ENCODE results near the gene EXO5. TPM values are rescaled to one million over a fixed set of nuclear protein-coding genes. Genes with fewer than 3 reads are reported as not detected.

EXO5 gene
- total RNA-seq, 1 experiment from 2014 or later: 0.57 TPM

DNA sequence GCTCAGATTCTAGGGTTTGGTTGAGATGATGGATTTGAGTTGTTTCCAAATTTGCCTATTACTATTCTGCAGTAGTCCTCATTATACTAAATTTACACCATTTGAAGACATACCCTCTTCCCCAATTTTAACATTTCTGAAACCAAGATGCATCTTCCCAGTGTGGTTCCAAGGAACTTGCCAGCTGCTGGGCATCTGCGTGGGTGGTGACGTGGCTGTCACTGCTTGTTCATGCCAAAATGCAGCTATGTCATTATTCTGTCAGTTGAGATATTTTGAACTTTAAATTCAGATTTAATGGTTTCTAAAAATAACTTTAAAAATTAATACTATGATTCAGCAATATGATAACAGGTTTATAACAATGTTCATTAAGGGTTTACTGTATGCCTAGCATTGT, 30.3 kb upstream of the EXO5 start:
- intact Hi-C loops (cut with micrococcal nuclease): no loop called here
- ChIA-PET RAD21 (ENCODE audit: low non-redundant PET in 1 of 2, low total read pairs in 2 of 2, uncharacterized antibody in 2 of 2, unreplicated experiment in 2 of 2) (no interaction called here), POLR2A (no interaction called here), CTCF (no interaction called here)
- Histone ChIP-seq H4K20me1 (ENCODE audit: insufficient read depth) (no peaks in the 10 kb centered on the region), H3K4me2 (ENCODE audit: low read length) (no peak overlapping the region), H3K27ac (ENCODE audit: low read depth, low read length) (no peak overlapping the region), H3K9me2 (ENCODE audit: insufficient read depth) (no peaks in the 10 kb centered on the region), H2AFZ (ENCODE audit: low read depth, low read length, poor library complexity, severe bottlenecking) (no peak overlapping the region), H3K27me3 (ENCODE audit: insufficient read depth, low read length) (no peaks in the 10 kb centered on the region), H3K9ac (ENCODE audit: low read length) (no peak overlapping the region), H3K36me3 (ENCODE audit: control insufficient read depth in 1 of 2, insufficient read depth in 2 of 2, low read length in 2 of 2) (no peaks in the 10 kb centered on the region), H3K79me2 (ENCODE audit: insufficient read depth, low read length) (no peaks in the 10 kb centered on the region), H3K9me3 (ENCODE audit: control insufficient read depth in 1 of 2, insufficient read depth in 1 of 2, low read depth in 1 of 2, low read length in 2 of 2) (peaks cover 3 to 22% of the 10 kb centered on the region in 2 experiments; a peak in 1 of 4 replicates), H3K4me1 (ENCODE audit: control insufficient read depth in 1 of 2, insufficient read depth in 2 of 2, low read length in 2 of 2) (no peaks in the 10 kb centered on the region), H3K4me3 (replicated peaks in 1 of 2; ENCODE audit: low read depth in 1 of 2, low read length in 2 of 2) (no peak overlapping the region)
- TF ChIP-seq RAD21 (IDR thresholded peaks at IDR 0.05; ENCODE audit: low read depth) (no peak), POLR2A (IDR thresholded peaks at IDR 0.05; ENCODE audit: borderline replicate concordance, extremely low read depth, insufficient read depth, insufficient read length) (no peak), ELF1 (IDR thresholded peaks at IDR 0.05; ENCODE audit: borderline replicate concordance, low read depth) (no peak), TCF7L2 (IDR thresholded peaks at IDR 0.05; ENCODE audit: borderline replicate concordance, extremely low read depth, insufficient read depth, insufficient read length) (no peak)
- DNase-seq (ENCODE audit: low read depth, low spot score): no peak
- BruUV-seq (replicated peaks): no TSS peak
- no peak for ATAC-seq

DNA sequence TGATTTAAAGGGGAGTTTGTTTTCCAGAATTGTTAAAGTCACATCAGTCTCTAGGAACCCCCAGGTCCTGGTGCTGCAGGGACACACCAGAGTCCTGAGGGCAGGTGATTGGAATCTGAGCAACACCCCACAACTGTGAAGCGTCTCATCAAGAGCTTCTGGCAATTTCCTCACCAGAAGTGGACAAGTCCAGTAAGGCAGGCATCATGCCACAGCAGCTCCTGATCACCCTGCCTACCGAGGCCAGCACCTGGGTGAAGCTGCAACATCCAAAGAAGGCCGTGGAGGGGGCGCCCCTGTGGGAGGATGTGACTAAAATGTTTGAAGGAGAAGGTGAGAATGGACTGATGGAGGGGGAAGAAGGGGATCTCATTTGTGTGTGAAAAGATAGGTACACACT, 29.4 kb upstream of the EXO5 start:
- intact Hi-C loops (cut with micrococcal nuclease): no loop called here
- ChIA-PET RAD21 (ENCODE audit: low non-redundant PET in 1 of 2, low total read pairs in 2 of 2, uncharacterized antibody in 2 of 2, unreplicated experiment in 2 of 2) (no interaction called here), CTCF (no interaction called here), POLR2A (no interaction called here)
- Histone ChIP-seq H3K27ac (ENCODE audit: low read depth, low read length) (no peak overlapping the region), H3K36me3 (ENCODE audit: control insufficient read depth in 1 of 2, insufficient read depth in 2 of 2, low read length in 2 of 2) (no peaks in the 10 kb centered on the region), H3K27me3 (ENCODE audit: insufficient read depth, low read length) (no peaks in the 10 kb centered on the region), H2AFZ (ENCODE audit: low read depth, low read length, poor library complexity, severe bottlenecking) (no peak overlapping the region), H3K79me2 (ENCODE audit: insufficient read depth, low read length) (no peaks in the 10 kb centered on the region), H3K4me1 (ENCODE audit: control insufficient read depth in 1 of 2, insufficient read depth in 2 of 2, low read length in 2 of 2) (no peaks in the 10 kb centered on the region), H3K4me2 (ENCODE audit: low read length) (no peak overlapping the region), H3K9ac (ENCODE audit: low read length) (no peak overlapping the region), H4K20me1 (ENCODE audit: insufficient read depth) (no peaks in the 10 kb centered on the region), H3K9me3 (ENCODE audit: control insufficient read depth in 1 of 2, insufficient read depth in 1 of 2, low read depth in 1 of 2, low read length in 2 of 2) (peaks cover 3 to 21% of the 10 kb centered on the region in 2 experiments; a peak in 1 of 4 replicates), H3K4me3 (replicated peaks in 1 of 2; ENCODE audit: low read depth in 1 of 2, low read length in 2 of 2) (no peak overlapping the region), H3K9me2 (ENCODE audit: insufficient read depth) (no peaks in the 10 kb centered on the region)
- ATAC-seq (no peak), DNase-seq (ENCODE audit: low read depth, low spot score) (no peak)
- BruUV-seq (replicated peaks): no TSS peak
- TF ChIP-seq, protein P1, sequence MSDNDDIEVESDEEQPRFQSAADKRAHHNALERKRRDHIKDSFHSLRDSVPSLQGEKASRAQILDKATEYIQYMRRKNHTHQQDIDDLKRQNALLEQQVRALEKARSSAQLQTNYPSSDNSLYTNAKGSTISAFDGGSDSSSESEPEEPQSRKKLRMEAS (IDR thresholded peaks at IDR 0.05): no peak
- TF ChIP-seq EZH2phosphoT487 (IDR thresholded peaks at IDR 0.05; ENCODE audit: borderline replicate concordance) (no peak), EGR1 (IDR thresholded peaks at IDR 0.05; ENCODE audit: low read depth) (no peak), ZFX (IDR thresholded peaks at IDR 0.05) (no peak), JUND (IDR thresholded peaks at IDR 0.05) (no peak), SRF (IDR thresholded peaks at IDR 0.05; ENCODE audit: low read depth) (no peak), TCF7L2 (IDR thresholded peaks at IDR 0.05; ENCODE audit: borderline replicate concordance, extremely low read depth, insufficient read depth, insufficient read length) (no peak), CBX3 (IDR thresholded peaks at IDR 0.05; ENCODE audit: low read depth) (no peak), ZNF274 (IDR thresholded peaks at IDR 0.05; ENCODE audit: low read depth, low read length) (no peak)
- TF ChIP-seq, protein P2, sequence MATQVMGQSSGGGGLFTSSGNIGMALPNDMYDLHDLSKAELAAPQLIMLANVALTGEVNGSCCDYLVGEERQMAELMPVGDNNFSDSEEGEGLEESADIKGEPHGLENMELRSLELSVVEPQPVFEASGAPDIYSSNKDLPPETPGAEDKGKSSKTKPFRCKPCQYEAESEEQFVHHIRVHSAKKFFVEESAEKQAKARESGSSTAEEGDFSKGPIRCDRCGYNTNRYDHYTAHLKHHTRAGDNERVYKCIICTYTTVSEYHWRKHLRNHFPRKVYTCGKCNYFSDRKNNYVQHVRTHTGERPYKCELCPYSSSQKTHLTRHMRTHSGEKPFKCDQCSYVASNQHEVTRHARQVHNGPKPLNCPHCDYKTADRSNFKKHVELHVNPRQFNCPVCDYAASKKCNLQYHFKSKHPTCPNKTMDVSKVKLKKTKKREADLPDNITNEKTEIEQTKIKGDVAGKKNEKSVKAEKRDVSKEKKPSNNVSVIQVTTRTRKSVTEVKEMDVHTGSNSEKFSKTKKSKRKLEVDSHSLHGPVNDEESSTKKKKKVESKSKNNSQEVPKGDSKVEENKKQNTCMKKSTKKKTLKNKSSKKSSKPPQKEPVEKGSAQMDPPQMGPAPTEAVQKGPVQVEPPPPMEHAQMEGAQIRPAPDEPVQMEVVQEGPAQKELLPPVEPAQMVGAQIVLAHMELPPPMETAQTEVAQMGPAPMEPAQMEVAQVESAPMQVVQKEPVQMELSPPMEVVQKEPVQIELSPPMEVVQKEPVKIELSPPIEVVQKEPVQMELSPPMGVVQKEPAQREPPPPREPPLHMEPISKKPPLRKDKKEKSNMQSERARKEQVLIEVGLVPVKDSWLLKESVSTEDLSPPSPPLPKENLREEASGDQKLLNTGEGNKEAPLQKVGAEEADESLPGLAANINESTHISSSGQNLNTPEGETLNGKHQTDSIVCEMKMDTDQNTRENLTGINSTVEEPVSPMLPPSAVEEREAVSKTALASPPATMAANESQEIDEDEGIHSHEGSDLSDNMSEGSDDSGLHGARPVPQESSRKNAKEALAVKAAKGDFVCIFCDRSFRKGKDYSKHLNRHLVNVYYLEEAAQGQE (IDR thresholded peaks at IDR 0.05; ENCODE audit: low read depth): no peak
- TF ChIP-seq, protein P3, sequence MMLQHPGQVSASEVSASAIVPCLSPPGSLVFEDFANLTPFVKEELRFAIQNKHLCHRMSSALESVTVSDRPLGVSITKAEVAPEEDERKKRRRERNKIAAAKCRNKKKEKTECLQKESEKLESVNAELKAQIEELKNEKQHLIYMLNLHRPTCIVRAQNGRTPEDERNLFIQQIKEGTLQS (IDR thresholded peaks at IDR 0.05): no peak
- TF ChIP-seq, protein P4, sequence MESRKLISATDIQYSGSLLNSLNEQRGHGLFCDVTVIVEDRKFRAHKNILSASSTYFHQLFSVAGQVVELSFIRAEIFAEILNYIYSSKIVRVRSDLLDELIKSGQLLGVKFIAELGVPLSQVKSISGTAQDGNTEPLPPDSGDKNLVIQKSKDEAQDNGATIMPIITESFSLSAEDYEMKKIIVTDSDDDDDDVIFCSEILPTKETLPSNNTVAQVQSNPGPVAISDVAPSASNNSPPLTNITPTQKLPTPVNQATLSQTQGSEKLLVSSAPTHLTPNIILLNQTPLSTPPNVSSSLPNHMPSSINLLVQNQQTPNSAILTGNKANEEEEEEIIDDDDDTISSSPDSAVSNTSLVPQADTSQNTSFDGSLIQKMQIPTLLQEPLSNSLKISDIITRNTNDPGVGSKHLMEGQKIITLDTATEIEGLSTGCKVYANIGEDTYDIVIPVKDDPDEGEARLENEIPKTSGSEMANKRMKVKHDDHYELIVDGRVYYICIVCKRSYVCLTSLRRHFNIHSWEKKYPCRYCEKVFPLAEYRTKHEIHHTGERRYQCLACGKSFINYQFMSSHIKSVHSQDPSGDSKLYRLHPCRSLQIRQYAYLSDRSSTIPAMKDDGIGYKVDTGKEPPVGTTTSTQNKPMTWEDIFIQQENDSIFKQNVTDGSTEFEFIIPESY (IDR thresholded peaks at IDR 0.05; ENCODE audit: extremely low read depth, insufficient replicate concordance, low read length): no peak

All from HCT116 (cell line).